ENCODE results near the gene CEP120.

DNA sequence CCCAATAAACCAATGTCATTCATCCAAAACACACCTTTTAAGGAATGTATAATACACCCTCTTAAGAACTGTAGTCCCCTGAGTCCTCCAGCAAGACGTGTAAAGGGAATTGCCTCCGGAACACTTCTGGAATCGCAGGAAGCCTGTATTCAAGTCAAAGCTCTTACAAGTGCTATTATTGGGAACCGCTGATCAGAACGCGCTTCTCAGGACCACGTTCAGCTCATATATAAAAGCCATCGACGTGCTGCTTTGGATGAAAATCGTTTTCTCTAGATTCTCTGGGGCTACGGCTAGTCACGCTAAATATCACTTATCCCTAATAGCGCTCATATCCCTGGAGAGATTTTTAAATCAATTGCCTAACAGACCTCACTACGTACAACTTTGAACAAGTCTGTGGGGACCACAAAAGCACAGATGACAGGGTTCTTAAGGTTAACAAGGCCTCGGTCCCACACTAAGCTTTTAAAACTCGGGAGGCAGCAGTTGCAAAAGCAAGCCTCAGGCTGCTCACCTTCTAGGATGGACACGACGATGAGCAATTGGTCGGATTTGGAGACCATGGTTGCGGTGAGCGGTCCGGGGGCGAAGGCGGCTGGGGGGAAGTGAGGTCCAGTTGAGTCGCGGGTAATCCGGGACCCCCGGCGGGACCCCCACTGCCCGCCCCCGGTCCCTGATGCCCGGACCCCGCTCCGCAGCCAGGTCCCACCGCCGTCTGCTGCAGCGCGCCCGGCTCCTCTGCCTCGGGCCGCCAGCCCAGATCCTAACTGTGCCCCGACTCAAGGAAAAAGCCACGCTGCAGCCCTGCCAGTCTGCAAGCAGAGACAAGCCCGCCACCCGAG, 548 bp downstream of the CEP120 start:
- TF ChIP-seq, protein P1, sequence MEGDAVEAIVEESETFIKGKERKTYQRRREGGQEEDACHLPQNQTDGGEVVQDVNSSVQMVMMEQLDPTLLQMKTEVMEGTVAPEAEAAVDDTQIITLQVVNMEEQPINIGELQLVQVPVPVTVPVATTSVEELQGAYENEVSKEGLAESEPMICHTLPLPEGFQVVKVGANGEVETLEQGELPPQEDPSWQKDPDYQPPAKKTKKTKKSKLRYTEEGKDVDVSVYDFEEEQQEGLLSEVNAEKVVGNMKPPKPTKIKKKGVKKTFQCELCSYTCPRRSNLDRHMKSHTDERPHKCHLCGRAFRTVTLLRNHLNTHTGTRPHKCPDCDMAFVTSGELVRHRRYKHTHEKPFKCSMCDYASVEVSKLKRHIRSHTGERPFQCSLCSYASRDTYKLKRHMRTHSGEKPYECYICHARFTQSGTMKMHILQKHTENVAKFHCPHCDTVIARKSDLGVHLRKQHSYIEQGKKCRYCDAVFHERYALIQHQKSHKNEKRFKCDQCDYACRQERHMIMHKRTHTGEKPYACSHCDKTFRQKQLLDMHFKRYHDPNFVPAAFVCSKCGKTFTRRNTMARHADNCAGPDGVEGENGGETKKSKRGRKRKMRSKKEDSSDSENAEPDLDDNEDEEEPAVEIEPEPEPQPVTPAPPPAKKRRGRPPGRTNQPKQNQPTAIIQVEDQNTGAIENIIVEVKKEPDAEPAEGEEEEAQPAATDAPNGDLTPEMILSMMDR (conservative IDR thresholded peaks at IDR 0.05; ENCODE audit: low read depth in 2 of 2), result no peak
- no peak for TF ChIP-seq EZH2phosphoT487 (IDR thresholded peaks at IDR 0.05; ENCODE audit: unreplicated experiment)
- TF ChIP-seq POLR2AphosphoS5 (IDR thresholded peaks at IDR 0.05; ENCODE audit: low read depth), result no peak
- TF ChIP-seq, protein P2, sequence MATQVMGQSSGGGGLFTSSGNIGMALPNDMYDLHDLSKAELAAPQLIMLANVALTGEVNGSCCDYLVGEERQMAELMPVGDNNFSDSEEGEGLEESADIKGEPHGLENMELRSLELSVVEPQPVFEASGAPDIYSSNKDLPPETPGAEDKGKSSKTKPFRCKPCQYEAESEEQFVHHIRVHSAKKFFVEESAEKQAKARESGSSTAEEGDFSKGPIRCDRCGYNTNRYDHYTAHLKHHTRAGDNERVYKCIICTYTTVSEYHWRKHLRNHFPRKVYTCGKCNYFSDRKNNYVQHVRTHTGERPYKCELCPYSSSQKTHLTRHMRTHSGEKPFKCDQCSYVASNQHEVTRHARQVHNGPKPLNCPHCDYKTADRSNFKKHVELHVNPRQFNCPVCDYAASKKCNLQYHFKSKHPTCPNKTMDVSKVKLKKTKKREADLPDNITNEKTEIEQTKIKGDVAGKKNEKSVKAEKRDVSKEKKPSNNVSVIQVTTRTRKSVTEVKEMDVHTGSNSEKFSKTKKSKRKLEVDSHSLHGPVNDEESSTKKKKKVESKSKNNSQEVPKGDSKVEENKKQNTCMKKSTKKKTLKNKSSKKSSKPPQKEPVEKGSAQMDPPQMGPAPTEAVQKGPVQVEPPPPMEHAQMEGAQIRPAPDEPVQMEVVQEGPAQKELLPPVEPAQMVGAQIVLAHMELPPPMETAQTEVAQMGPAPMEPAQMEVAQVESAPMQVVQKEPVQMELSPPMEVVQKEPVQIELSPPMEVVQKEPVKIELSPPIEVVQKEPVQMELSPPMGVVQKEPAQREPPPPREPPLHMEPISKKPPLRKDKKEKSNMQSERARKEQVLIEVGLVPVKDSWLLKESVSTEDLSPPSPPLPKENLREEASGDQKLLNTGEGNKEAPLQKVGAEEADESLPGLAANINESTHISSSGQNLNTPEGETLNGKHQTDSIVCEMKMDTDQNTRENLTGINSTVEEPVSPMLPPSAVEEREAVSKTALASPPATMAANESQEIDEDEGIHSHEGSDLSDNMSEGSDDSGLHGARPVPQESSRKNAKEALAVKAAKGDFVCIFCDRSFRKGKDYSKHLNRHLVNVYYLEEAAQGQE (IDR thresholded peaks at IDR 0.05; ENCODE audit: unreplicated experiment), result no peak
- TF ChIP-seq CREB1 (CRISPR knock-in tag; IDR thresholded peaks at IDR 0.05; ENCODE audit: low read depth), result no peak

Measured in GM23338 (cell line).